Esophagus (tissue), 2 donors: ENCODE results near the gene NFIX. TPM values are rescaled to one million over a fixed set of nuclear protein-coding genes. Genes with fewer than 3 reads are reported as not detected.

Source experiments
- H3K27ac ChIP-seq, 2 donors: one replicate each; pipeline ENCODE4 v1.5.1; 2013; ENCODE audit warnings: low read depth in 2 of 2, mild to moderate bottlenecking in 2 of 2, inconsistent platforms in 1 of 2, low read length in 1 of 2, moderate library complexity in 1 of 2
- H3K27me3 ChIP-seq, 2 donors: one replicate each; pipeline ENCODE4 v1.6.1; 2013; ENCODE audit warnings: low read length in 2 of 2, control low read depth in 1 of 2, mild to moderate bottlenecking in 1 of 2; ENCODE audit not compliant: insufficient read depth in 2 of 2, control insufficient read depth in 1 of 2
- H3K36me3 ChIP-seq, 2 donors: one replicate each; pipeline ENCODE4 v1.6.1; 2013; ENCODE audit warnings: low read length in 1 of 2; ENCODE audit not compliant: control insufficient read depth in 2 of 2, insufficient read depth in 2 of 2
- H3K4me1 ChIP-seq, 2 donors: one replicate each; pipeline ENCODE4 v1.6.1; 2013; ENCODE audit warnings: low read length in 1 of 2; ENCODE audit not compliant: control insufficient read depth in 2 of 2, insufficient read depth in 2 of 2
- H3K4me3 ChIP-seq, 2 donors: one replicate each; pipeline ENCODE4 v1.5.1; 2013; ENCODE audit warnings: low read length in 2 of 2, mild to moderate bottlenecking in 2 of 2, low read depth in 1 of 2, moderate library complexity in 1 of 2
- H3K9me3 ChIP-seq, 2 donors: one replicate each; pipeline ENCODE4 v1.6.1; 2013; ENCODE audit warnings: mild to moderate bottlenecking in 2 of 2, low read depth in 1 of 2, low read length in 1 of 2, moderate library complexity in 1 of 2; ENCODE audit not compliant: control insufficient read depth in 2 of 2, insufficient read depth in 1 of 2
- WGBS, 2 donors: extraction: QIAGEN DNeasy Blood & Tissue Kit; methylation state at CpG; one replicate each; pipeline ENCODE4 v1.1.7; 2013; 5-methylcytosine and 5-hydroxymethylcytosine counted together
- polyA plus RNA-seq, 2 donors: library from polyadenylated mRNA; stranded (reverse); fragments of 200-250 nt; gene quantifications; one replicate each; pipeline ENCODE4 v1.2.3, GENCODE V29; 2013
- donor health status: healthy with polysubstance abuse.
- donor health status: Bipolar disorder and iron deficiency.

The NFIX gene
- polyA plus RNA-seq, 2 donors, result 26.9 to 38.5 TPM

GRCh38 chr19:12995596-12996405 lies 526 bp downstream of the NFIX start:
- H3K27me3 ChIP-seq, result no peaks in the 10 kb centered on the region
- 1 to 2% methylated on average over 57 to 129 of the region's 129 CpGs for WGBS, 2 donors

GRCh38 chr19:12996406-12997094 lies 1.3 kb downstream of the NFIX start:
- Histone ChIP-seq H3K4me3 (peak overlapping the region; percentile 88 to 97), H3K27me3 (no peaks in the 10 kb centered on the region), H3K4me1 (peaks cover 6 to 39% of the 10 kb centered on the region in 2 donors), H3K27ac (peak overlapping the region; percentile 89 to 92), H3K9me3 (no peaks in the 10 kb centered on the region), H3K36me3 (peaks cover 0 to 10% of the 10 kb centered on the region in 2 donors)
- WGBS, 2 donors, result 13 to 16% methylated on average over 35 to 52 of the region's 52 CpGs

More at GRCh38 chr19:12995596-12996405, 526 bp downstream of the NFIX start:
- Histone ChIP-seq H3K36me3 (peaks cover 0 to 10% of the 10 kb centered on the region in 2 donors), H3K4me1 (peaks cover 4 to 31% of the 10 kb centered on the region in 2 donors), H3K9me3 (no peaks in the 10 kb centered on the region), H3K27ac (peak overlapping the region; percentile 89 to 92), H3K4me3 (peak overlapping the region; percentile 88 to 97)

- H3K4me3 ChIP-seq, result peak overlapping the region; percentile 88 to 97
- no peaks in the 10 kb centered on the region for H3K27me3 ChIP-seq
- H3K36me3 ChIP-seq, result peaks cover 0 to 10% of the 10 kb centered on the region in 2 donors
- H3K9me3 ChIP-seq, result no peaks in the 10 kb centered on the region
- 44 to 65% methylated on average over 25 of the region's 25 CpGs for WGBS, 2 donors
- H3K4me1 ChIP-seq, result peaks cover 6 to 42% of the 10 kb centered on the region in 2 donors
- peak overlapping the region; percentile 89 to 92 for H3K27ac ChIP-seq
Measured at GRCh38 chr19:12997179-12997966, 2.1 kb downstream of the NFIX start.

- Histone ChIP-seq H3K36me3 (peaks cover 0 to 12% of the 10 kb centered on the region in 2 donors), H3K9me3 (no peaks in the 10 kb centered on the region), H3K27ac (peak overlapping the region; percentile 89 to 92), H3K27me3 (no peaks in the 10 kb centered on the region), H3K4me1 (peaks cover 6 to 48% of the 10 kb centered on the region in 2 donors), H3K4me3 (peak overlapping the region in 1 of 2 donors; percentile 97)
- 45 to 65% methylated on average over 32 of the region's 32 CpGs for WGBS, 2 donors
Measured at GRCh38 chr19:12997967-12998940, 3.0 kb downstream of the NFIX start.

- no peaks in the 10 kb centered on the region for H3K27me3 ChIP-seq
- peaks cover 10 to 61% of the 10 kb centered on the region in 2 donors for H3K4me1 ChIP-seq
- H3K4me3 ChIP-seq, result no peak overlapping the region
- WGBS, 2 donors, result 49 to 68% methylated on average over 19 of the region's 19 CpGs
- H3K36me3 ChIP-seq, result peaks cover 0 to 15% of the 10 kb centered on the region in 2 donors
- peak overlapping the region; percentile 89 to 92 for H3K27ac ChIP-seq
- no peaks in the 10 kb centered on the region for H3K9me3 ChIP-seq
Measured at GRCh38 chr19:13001166-13001501, 5.9 kb downstream of the NFIX start.

- 34 to 58% methylated on average over 34 to 41 of the region's 41 CpGs for WGBS, 2 donors
- H3K27me3 ChIP-seq, result no peaks in the 10 kb centered on the region
- H3K27ac ChIP-seq, result peak overlapping the region; percentile 89 to 92
- H3K36me3 ChIP-seq, result peaks cover 0 to 15% of the 10 kb centered on the region in 2 donors
- no peaks in the 10 kb centered on the region for H3K9me3 ChIP-seq
- peaks cover 10 to 66% of the 10 kb centered on the region in 2 donors for H3K4me1 ChIP-seq
- H3K4me3 ChIP-seq, result peak overlapping the region; percentile 0 to 30
Measured at GRCh38 chr19:13001502-13002165, 6.4 kb downstream of the NFIX start.

GRCh38 chr19:13002166-13002898 lies 7.1 kb downstream of the NFIX start:
- Histone ChIP-seq H3K36me3 (peaks cover 0 to 12% of the 10 kb centered on the region in 2 donors), H3K4me1 (peaks cover 11 to 68% of the 10 kb centered on the region in 2 donors), H3K4me3 (peak overlapping the region; percentile 0 to 30), H3K9me3 (no peaks in the 10 kb centered on the region), H3K27me3 (no peaks in the 10 kb centered on the region), H3K27ac (peak overlapping the region; percentile 89 to 92)
- WGBS, 2 donors, result 26 to 49% methylated on average over 24 to 29 of the region's 29 CpGs

GRCh38 chr19:13003081-13003480 lies 7.8 kb downstream of the NFIX start:
- H3K36me3 ChIP-seq, result peaks cover 0 to 10% of the 10 kb centered on the region in 2 donors
- no peak overlapping the region for H3K4me3 ChIP-seq
- peak overlapping the region; percentile 89 to 92 for H3K27ac ChIP-seq
- H3K27me3 ChIP-seq, result no peaks in the 10 kb centered on the region
- H3K4me1 ChIP-seq, result peaks cover 16 to 68% of the 10 kb centered on the region in 2 donors
- no peaks in the 10 kb centered on the region for H3K9me3 ChIP-seq
- WGBS, 2 donors, result 40 to 57% methylated on average over 15 of the region's 15 CpGs
